B cell (primary cell): ENCODE results near the gene HOXD8. TPM values are rescaled to one million over a fixed set of nuclear protein-coding genes. Genes with fewer than 3 reads are reported as not detected.

ENCODE experiments used
- ATAC-seq: fragments of 200-7000 bp; cut with Tn5 transposase; one replicate; pipeline ENCODE4 v1.10.0; 2021; ENCODE audit warnings: low read depth, mild to moderate bottlenecking, moderate number of reproducible peaks, moderate library complexity
- CTCF ChIA-PET: fragments of 350-600 bp; sonication (Branson Sonifier 250); formaldehyde crosslinking; loops from one replicate; lab custom pipeline; 2021; ENCODE audit warnings: antibody characterized with exemption, inconsistent platforms; lab: Charles Lee
- POLR2A ChIA-PET: fragments of 350-600 bp; sonication (Branson Sonifier 250); formaldehyde crosslinking; loops from one replicate; lab custom pipeline; 2021; ENCODE audit warnings: antibody characterized with exemption; lab: Charles Lee
- DNase-seq: peaks from one replicate; pipeline ENCODE4 v3.0.0; 2013
- H2AFZ ChIP-seq: 2 replicates; pipeline ENCODE4 v1.6.1; 2012; ENCODE audit warnings: mild to moderate bottlenecking, low read depth, low read length; ENCODE audit not compliant: insufficient read depth, poor library complexity, severe bottlenecking
- H3K27ac ChIP-seq, 2 donors: 1 replicate in 1 of 2; 2 replicates in 1 of 2; pipeline ENCODE4 v1.5.1; 2012 to 2013; ENCODE audit warnings: low read length in 2 of 2, mild to moderate bottlenecking in 2 of 2, moderate library complexity in 1 of 2
- H3K27me3 ChIP-seq, 4 experiments: fragments of 200-600 bp in 1 of 4; sonication (generic) in 1 of 4; replicated peaks in 1 of 4; 1 replicate in 2 of 4; 2 replicates in 2 of 4; pipeline versions ENCODE4 v1.6.1 to v1.7.0; 2013 to 2016; ENCODE audit warnings: low read length in 3 of 4, mild to moderate bottlenecking in 2 of 4, mixed read lengths in 1 of 4, moderate library complexity in 1 of 4; ENCODE audit not compliant: insufficient read depth in 4 of 4, control insufficient read depth in 3 of 4; ENCODE audit errors: control extremely low read depth in 1 of 4
- H3K36me3 ChIP-seq, 2 experiments: replicated peaks in 1 of 2; 1 replicate in 1 of 2; 2 replicates in 1 of 2; pipeline versions ENCODE4 v1.6.1 to v1.7.1; 2013; ENCODE audit warnings: low read length in 1 of 2; ENCODE audit not compliant: insufficient read depth in 2 of 2, control insufficient read depth in 1 of 2; ENCODE audit errors: control extremely low read depth in 1 of 2, extremely low read depth in 1 of 2
- H3K4me1 ChIP-seq, 2 donors: fragments of 200-600 bp in 1 of 2; sonication (generic) in 1 of 2; 1 replicate in 1 of 2; 2 replicates in 1 of 2; pipeline versions ENCODE4 v1.5.1 to v1.6.1; 2013 to 2017; ENCODE audit warnings: low read length in 2 of 2; ENCODE audit not compliant: control insufficient read depth in 2 of 2, insufficient read depth in 2 of 2
- H3K4me2 ChIP-seq: replicated peaks from 2 replicates; pipeline ENCODE3; 2012; ENCODE audit warnings: mild to moderate bottlenecking, low read depth, low read length; ENCODE audit not compliant: poor library complexity, severe bottlenecking
- H3K4me3 ChIP-seq, 5 experiments: fragments of 200-600 bp in 1 of 5; sonication (generic) in 1 of 5; 1 replicate in 3 of 5; 2 replicates in 2 of 5; pipeline versions ENCODE4 v1.5.1 to v1.7.0; 2011 to 2016; ENCODE audit warnings: low read length in 4 of 5, mild to moderate bottlenecking in 4 of 5, low read depth in 2 of 5, control low read depth in 1 of 5, moderate library complexity in 1 of 5; ENCODE audit not compliant: insufficient read depth in 1 of 5; ENCODE audit errors: control extremely low read depth in 1 of 5, extremely low read depth in 1 of 5
- H3K79me2 ChIP-seq: fragments of 200-600 bp; sonication (generic); one replicate; pipeline ENCODE4 v1.6.0; 2016; ENCODE audit warnings: low read length; ENCODE audit not compliant: control insufficient read depth, insufficient read depth
- H3K9ac ChIP-seq: fragments of 200-600 bp; sonication (generic); 2 replicates; pipeline ENCODE4 v1.6.1; 2017; ENCODE audit warnings: mild to moderate bottlenecking, low read length, moderate library complexity
- H3K9me3 ChIP-seq, 3 donors: one replicate each; pipeline versions ENCODE4 v1.6.1 to v1.7.1; 2013; ENCODE audit warnings: low read length in 2 of 3; ENCODE audit not compliant: control insufficient read depth in 2 of 3, insufficient read depth in 1 of 3; ENCODE audit errors: control extremely low read depth in 1 of 3
- H4K20me1 ChIP-seq: 2 replicates; pipeline ENCODE4 v1.6.0; 2012; ENCODE audit warnings: mild to moderate bottlenecking, low read length; ENCODE audit not compliant: insufficient read depth, control insufficient read depth, poor library complexity, severe bottlenecking
- H3K27ac Mint-ChIP-seq: one replicate; pipeline ENCODE4 v1.8.0; 2021; ENCODE audit warnings: mixed read lengths
- H3K27me3 Mint-ChIP-seq: one replicate; pipeline ENCODE4 v1.8.0; 2021; ENCODE audit warnings: mixed read lengths
- H3K4me1 Mint-ChIP-seq: one replicate; pipeline ENCODE4 v1.8.0; 2021; ENCODE audit warnings: mixed read lengths
- H3K4me3 Mint-ChIP-seq: one replicate; pipeline ENCODE4 v1.8.0; 2021; ENCODE audit warnings: mixed read lengths
- H3K9me3 Mint-ChIP-seq: one replicate; pipeline ENCODE4 v1.8.0; 2022; ENCODE audit warnings: mixed read lengths; ENCODE audit not compliant: insufficient read depth
- CTCF ChIP-seq: fragments of 200-600 bp; IDR thresholded peaks from one replicate; pipeline ENCODE4 v1.8.0; 2022; ENCODE audit warnings: antibody characterized with exemption, mild to moderate bottlenecking
- EZH2 ChIP-seq: IDR thresholded peaks from 2 replicates; pipeline ENCODE4 v1.6.1; 2012; ENCODE audit warnings: borderline replicate concordance, low read depth, mild to moderate bottlenecking, moderate library complexity, low read length; ENCODE audit not compliant: insufficient read depth, poor library complexity, severe bottlenecking
- WGBS: methylation state at CpG from one replicate; pipeline ENCODE4 v1.1.5; 2013; ENCODE audit warnings: missing lambda C conversion rate; ENCODE audit not compliant: insufficient coverage; 5-methylcytosine and 5-hydroxymethylcytosine counted together
- intact Hi-C: fragments of 100-400 bp; cut with micrococcal nuclease; formaldehyde crosslinking; loops from one replicate; pipeline ENCODE4 v1.10.0; 2022
- polyA plus RNA-seq: library from polyadenylated mRNA; depleted of rRNA; stranded (reverse); fragments of >200 nt; gene quantifications from 2 replicates; pipeline ENCODE4 v1.2.3, GENCODE V29; 2012
- small RNA-seq: library from RNA; depleted of rRNA; stranded (forward); fragments of <200 nt; gene quantifications from one replicate; pipeline ENCODE3, GENCODE V24; 2012; ENCODE audit warnings: low replicate concordance, low read depth; ENCODE audit not compliant: insufficient read length
- total RNA-seq, 2 donors: library from RNA; stranded (reverse); fragments of 120-200 nt in 1 of 2; gene quantifications; 1 replicate in 1 of 2; 2 replicates in 1 of 2; pipeline versions ENCODE4 v1.2.3 to v1.2.4, GENCODE V29; 2013 to 2022

The HOXD8 gene
- total and polyA plus RNA-seq, 2 donors (not counting 1 experiment from before 2014, with no cell fraction given): not detected

DNA sequence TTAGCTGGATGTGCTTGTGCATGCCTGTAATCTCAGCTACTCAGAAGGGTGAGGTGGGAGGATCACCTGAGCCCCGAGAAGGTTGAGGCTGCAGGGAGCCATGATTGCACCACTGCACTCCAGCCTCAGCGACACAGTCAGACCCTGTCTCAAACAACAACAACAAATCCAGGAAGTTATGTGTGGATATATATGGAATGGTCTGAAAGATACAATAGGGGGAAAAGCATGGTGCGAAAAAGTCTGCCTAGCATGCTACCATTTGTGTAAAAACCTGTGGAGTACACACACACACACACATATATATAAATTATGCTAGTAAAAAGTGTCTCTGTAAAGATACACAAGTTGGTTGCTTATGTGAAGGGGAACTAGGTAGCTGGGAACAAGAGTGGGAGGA is 52.0 kb downstream of the HOXD8 start:
- DNase-seq: no peak
- Mint-ChIP-seq H3K27ac (no peak overlapping the region), H3K4me1 (peaks cover 9% of the 10 kb centered on the region), H3K27me3 (peaks cover 76% of the 10 kb centered on the region), H3K4me3 (no peak overlapping the region), H3K9me3 (no peaks in the 10 kb centered on the region)
- H2AFZ ChIP-seq: no peak overlapping the region
- ChIA-PET POLR2A (no interaction called here), CTCF (no interaction called here)
- no peak overlapping the region for H3K27ac ChIP-seq
- no peaks in the 10 kb centered on the region for H3K9me3 ChIP-seq
- WGBS: 40% methylated on average over 1 of the region's 3 CpGs
- ATAC-seq: no peak
- TF ChIP-seq EZH2: no peak
- TF ChIP-seq CTCF: no peak
- intact Hi-C loops: no loop called here
- peaks cover 0 to 52% (median 42%) of the 10 kb centered on the region in 4 experiments for H3K27me3 ChIP-seq
- H3K79me2 ChIP-seq: no peaks in the 10 kb centered on the region
- peaks cover 4 to 7% of the 10 kb centered on the region in 2 donors for H3K4me1 ChIP-seq
- H3K36me3 ChIP-seq: no peaks in the 10 kb centered on the region
- no peaks in the 10 kb centered on the region for H4K20me1 ChIP-seq
- H3K4me3 ChIP-seq: no peak overlapping the region
- H3K4me2 ChIP-seq: no peak overlapping the region
- no peak overlapping the region for H3K9ac ChIP-seq

Small RNAs within 50 kb of the gene (small RNA-seq; reads per million reads assigned to genes)
- gene MIR10B: not detected

Other genes with a start within 250 kb of the HOXD8 start
- 15.9 and 16.7 TPM in 2 replicates for gene LNPK, start 127.4 kb upstream of the HOXD8 start, total RNA-seq
- 3.2 and 4.1 TPM in 2 replicates for gene LNPK, start 127.4 kb upstream of the HOXD8 start, polyA plus RNA-seq
- not detected in 2 replicates for gene EVX2, start 45.7 kb upstream of the HOXD8 start, total RNA-seq
- not detected in 2 replicates for gene EVX2, start 45.7 kb upstream of the HOXD8 start, polyA plus RNA-seq
- not detected in 2 replicates for gene HOXD13, start 37.0 kb upstream of the HOXD8 start, total RNA-seq
- gene HOXD13, start 37.0 kb upstream of the HOXD8 start, polyA plus RNA-seq: not detected in 2 replicates
- gene HOXD12, start 29.9 kb upstream of the HOXD8 start, total RNA-seq: not detected in 2 replicates
- gene HOXD12, start 29.9 kb upstream of the HOXD8 start, polyA plus RNA-seq: not detected in 2 replicates
- not detected in 2 replicates for gene HOXD11, start 22.4 kb upstream of the HOXD8 start, total RNA-seq
- not detected in 2 replicates for gene HOXD11, start 22.4 kb upstream of the HOXD8 start, polyA plus RNA-seq
- gene HOXD10, start 12.9 kb upstream of the HOXD8 start, total RNA-seq: not detected in 2 replicates
- gene HOXD10, start 12.9 kb upstream of the HOXD8 start, polyA plus RNA-seq: not detected in 2 replicates
- not detected in 2 replicates for gene HOXD9, start 7.0 kb upstream of the HOXD8 start, total RNA-seq
- gene HOXD9, start 7.0 kb upstream of the HOXD8 start, polyA plus RNA-seq: not detected in 2 replicates
- gene HOXD4, start 21.8 kb downstream of the HOXD8 start, total RNA-seq: not detected in 2 replicates
- gene HOXD4, start 21.8 kb downstream of the HOXD8 start, polyA plus RNA-seq: not detected in 2 replicates
- gene HOXD3, start 27.6 kb downstream of the HOXD8 start, total RNA-seq: not detected in 2 replicates
- not detected in 2 replicates for gene HOXD3, start 27.6 kb downstream of the HOXD8 start, polyA plus RNA-seq
- gene HOXD1, start 59.0 kb downstream of the HOXD8 start, total RNA-seq: not detected in 2 replicates
- gene HOXD1, start 59.0 kb downstream of the HOXD8 start, polyA plus RNA-seq: not detected in 2 replicates
- 9.5 and 11.5 TPM in 2 replicates for gene MTX2, start 139.7 kb downstream of the HOXD8 start, total RNA-seq
- 11.2 and 12.0 TPM in 2 replicates for gene MTX2, start 139.7 kb downstream of the HOXD8 start, polyA plus RNA-seq